GM18873 (cell line): ENCODE results near the gene SLC9A7.
A peak's percentile ranks its signal among the peaks of the same experiment; 100 is the strongest.

Source experiments
- ATAC-seq: cut with Tn5 transposase; IDR thresholded peaks from one replicate; pipeline ENCODE4 v1.9.1; 2021; ENCODE audit warnings: mild to moderate bottlenecking, moderate library complexity, moderate number of reproducible peaks; ENCODE audit not compliant: unreplicated experiment, low FRiP score

The SLC9A7 gene

DNA sequence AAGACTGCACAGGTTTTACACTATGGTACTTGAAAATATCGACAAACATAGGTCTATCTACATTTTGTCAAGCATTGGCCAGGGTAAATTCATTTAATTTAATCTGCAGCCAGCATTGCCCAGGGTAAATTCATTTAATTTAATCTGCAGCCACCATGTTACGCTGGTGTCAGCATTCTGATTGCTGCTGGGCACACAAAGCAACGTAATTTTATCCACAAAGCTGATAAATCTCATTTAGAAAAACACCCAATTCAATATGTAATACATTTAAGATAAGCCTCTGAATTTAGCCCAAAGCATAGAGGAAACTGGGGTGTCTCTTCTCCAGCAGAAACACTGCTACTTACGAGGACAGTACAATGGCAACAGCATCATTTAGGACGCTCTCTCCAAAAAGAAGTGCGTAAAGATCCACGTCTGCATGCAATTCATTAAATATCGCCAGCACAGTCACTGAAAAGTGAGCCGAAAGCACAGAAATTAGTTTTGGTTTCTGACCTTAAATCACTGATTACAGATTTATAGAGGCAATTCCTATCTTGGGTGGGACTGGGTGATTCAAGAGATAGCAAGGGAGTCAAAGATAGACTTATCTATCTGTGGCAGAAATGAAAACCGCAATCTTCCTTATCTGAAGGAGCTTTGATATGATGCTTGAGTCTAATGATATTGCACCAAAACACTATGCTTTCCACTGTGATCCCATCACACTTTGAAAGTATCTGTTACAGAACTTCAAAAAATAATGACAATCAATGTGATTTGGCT is 96.5 kb downstream of the SLC9A7 start:
- ATAC-seq, result no peak

- ATAC-seq, result no peak
Observed at GRCh38 chrX:46653482-46653881, 105.4 kb downstream of the SLC9A7 start.

DNA sequence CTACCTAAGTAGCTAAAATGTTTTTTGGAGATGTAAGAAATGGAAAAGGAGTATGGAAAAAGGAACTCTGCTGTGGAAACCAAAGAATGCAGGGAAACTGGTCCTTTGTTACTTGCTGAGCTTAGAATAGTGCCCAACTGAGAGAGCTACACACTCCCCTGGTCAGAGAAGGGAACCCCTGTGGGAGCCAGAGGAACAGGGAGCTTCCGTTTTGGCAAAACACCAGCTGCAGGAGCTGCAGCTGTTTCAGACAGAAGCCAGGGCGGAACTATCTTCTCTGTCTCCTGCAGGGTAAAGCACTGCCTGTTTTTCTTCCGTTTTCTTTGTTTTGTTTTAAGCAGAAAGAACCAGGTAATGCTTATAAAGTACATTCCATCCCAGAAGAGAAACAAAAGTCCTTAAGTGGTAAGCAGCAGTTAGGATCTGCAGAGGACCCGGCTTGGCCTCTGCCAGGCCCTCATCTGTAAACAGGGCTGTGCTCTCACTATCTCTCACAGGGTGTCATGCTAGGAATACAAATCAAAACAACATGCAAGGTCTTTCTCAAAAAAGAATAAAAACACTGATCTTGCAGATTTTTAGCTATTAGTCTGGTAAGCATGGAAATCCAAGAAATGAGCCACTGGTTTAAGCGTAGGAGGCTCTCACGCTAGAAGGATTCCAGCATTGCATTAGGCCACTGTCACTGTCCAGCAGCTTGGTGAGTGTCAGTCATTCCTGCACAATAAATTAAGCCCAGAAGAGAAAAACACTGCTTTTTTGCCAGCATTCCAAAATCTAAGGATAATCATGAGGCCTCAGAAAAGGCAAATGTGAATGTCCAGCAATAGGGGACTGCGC is 109.3 kb downstream of the SLC9A7 start:
- ATAC-seq, result no peak

DNA sequence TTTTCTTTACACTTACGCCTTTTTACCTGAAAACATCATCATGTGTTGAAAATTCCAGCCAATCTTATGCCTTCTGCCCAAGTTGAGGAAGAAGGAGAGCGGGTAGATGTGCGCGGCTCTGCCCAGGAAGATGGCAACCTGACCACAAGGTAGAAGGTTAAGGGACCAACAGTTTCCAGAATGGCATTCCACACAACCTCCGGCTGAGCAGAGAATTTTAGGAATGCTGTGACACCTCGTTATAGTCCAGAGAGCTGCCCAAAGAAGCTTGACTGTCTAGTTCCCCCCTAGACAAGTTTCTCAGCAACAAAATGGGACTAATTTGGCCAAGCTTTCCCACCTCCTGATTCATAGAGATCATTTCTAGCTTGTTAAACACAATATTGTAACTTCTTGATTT is 110.3 kb downstream of the SLC9A7 start:
- ATAC-seq, result no peak

DNA sequence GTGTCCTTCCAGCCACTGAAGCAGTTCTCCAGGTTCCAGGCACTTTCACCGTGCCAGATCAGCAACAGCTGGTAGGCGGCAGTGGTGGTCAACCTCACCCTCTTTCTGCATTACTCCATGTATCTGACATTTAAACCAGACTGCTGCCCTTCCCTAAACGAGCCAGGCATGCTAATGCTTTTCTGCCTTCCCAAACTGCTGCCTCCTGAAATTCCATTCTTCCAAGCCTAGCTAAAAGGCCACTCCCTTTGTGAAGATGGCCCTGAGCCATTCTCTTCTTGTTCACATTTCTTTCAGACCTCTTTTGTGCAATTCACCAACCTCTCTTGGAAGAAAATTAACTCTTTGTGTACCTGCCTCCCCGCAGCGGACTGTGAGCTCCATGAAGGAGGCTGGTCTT is 111.7 kb downstream of the SLC9A7 start:
- no peak for ATAC-seq

DNA sequence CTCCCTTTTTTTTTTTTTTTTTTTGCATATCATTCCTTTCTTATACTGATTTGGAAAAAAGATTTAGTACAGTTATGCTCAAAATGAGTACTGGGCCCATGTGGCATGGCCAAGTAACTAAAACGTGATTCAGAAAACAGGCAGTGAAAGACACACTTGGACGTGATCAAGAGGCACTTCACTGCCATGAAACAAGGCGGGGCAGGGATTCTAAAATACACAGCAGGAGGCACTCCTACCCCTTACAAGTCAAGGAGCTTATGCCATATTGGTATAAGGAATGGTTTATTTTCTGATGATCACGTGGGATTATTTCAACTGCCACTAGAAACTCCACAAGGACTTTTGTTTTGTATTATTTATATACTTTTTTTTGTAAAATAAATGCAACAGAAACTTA is 113.3 kb downstream of the SLC9A7 start:
- no peak for ATAC-seq

DNA sequence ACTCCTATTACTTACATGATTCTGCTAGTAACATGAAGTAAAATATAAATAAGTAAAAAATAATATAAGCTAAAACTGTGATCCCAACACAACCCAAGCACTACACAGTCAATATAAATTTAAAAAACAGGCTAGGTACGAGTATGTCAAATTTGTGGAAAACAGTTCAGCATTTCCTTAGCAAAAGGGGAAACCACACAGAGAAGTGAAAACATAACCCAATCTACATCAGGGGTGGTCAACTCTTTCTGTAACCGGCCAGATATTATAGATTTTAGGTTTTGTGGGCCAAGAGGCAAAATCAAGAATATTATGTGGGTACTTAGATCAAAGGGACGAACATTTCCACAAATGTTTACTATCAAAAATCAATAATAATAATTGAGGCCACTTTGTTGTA is 115.3 kb downstream of the SLC9A7 start:
- ATAC-seq, result no peak

- no peak for ATAC-seq
Observed at GRCh38 chrX:46642145-46642544, 116.8 kb downstream of the SLC9A7 start.

DNA sequence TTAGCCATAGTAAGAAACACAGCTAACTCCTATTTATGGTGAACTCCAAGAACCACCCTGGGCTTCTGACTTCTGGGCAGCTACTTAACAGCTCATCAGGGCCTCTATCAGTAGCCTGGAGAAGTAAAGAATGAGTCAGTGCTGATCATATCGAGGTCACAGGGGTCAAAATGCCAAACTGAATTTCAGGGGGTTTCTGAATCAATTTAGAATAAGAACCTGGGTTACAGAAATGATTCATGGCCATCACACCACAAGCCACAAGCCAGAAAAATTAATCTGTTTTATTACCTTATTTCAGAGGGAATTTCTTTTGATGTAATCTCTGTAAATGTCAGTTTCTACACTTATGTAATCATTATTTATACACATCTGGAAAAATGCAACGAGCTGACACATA is 121.0 kb downstream of the SLC9A7 start:
- ATAC-seq, result peak; percentile 78

GRCh38 chrX:46636223-46636622 is 122.7 kb downstream of the SLC9A7 start:
- ATAC-seq, result no peak

- no peak for ATAC-seq
Observed at GRCh38 chrX:46635186-46635585, 123.7 kb downstream of the SLC9A7 start.

GRCh38 chrX:46634577-46634976 is 124.3 kb downstream of the SLC9A7 start:
- ATAC-seq, result no peak

GRCh38 chrX:46630141-46630540 is 128.8 kb downstream of the SLC9A7 start:
- ATAC-seq, result no peak

DNA sequence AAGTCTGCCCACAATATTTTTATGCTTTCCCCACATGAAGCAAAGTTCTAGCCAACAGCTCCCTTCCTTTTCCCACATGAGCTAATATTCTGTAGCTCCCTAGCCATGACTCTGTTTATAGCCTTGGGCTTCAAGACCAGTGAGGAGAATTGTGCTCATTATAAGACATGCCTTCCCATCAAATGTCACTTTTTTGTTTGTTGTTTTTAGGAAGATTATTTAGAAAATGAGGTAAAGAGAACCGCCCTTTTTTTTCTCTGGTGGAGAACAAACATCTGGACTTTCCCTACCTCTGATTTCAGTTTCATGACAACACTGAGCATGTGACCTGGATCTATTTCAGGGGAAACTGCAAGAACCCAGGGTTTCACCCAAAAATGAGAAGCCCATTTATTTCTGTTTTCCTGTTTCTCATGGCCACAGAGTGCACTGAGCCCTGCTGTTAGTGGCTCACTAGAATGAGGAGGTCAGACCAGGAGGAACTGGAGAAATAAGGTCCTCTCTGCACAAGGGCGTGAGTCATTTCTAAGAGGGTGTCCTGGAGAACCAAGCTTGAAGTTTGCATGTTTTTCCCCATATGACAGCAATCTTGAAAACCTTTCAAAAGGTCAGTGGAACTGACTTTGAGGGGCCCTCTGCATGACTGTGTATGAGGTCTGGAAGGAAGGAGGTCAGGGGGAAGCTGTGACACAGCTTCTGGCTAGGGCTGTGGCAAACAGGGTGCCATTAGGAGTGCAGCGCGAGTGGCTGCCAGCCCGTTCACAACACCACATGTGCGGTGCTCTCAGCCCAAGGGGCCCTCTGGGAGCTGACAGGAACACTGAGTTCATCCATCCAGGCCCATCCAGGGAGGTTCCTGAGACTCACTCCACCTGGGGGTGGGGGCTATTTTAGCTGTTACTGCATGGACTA is 130.2 kb downstream of the SLC9A7 start:
- ATAC-seq, result peak; percentile 86

- ATAC-seq, result peak; percentile 15
Observed at GRCh38 chrX:46627711-46628419, 131.1 kb downstream of the SLC9A7 start.

DNA sequence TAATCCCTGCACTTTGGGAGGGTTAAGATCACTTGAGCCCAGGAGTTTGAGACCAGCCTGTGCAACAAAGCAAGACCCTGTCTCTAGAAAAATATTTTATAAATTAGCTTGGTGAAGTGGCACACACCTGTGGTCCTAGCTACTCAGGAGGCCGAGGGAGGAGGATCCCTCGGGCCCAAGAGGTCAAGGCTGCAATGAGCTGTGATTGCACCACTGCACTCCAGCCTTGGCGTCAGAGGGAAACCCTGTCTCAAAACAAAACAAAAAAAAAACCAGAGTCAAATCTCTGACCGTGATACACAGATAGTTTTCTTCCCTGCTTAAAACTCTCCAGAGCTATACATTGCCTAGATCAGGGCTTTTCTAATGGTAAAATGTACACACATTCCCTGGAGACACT is 131.9 kb downstream of the SLC9A7 start:
- no peak for ATAC-seq

- ATAC-seq, result no peak
Observed at GRCh38 chrX:46626566-46626965, 132.4 kb downstream of the SLC9A7 start.

GRCh38 chrX:46624090-46624786 is 134.7 kb downstream of the SLC9A7 start:
- ATAC-seq, result no peak

- ATAC-seq, result no peak
Observed at GRCh38 chrX:46621572-46621971, 137.3 kb downstream of the SLC9A7 start.

- no peak for ATAC-seq
Observed at GRCh38 chrX:46620505-46620904, 138.4 kb downstream of the SLC9A7 start.
